GM12873 (cell line): ENCODE measurements around the gene ZKSCAN1.
A peak's percentile ranks its signal among the peaks of the same experiment; 100 is the strongest.

Source experiments
- CTCF ChIP-seq: IDR thresholded peaks from 2 replicates; pipeline ENCODE4 v1.5.1; 2012; ENCODE audit warnings: low read depth, mild to moderate bottlenecking, moderate library complexity, low read length, control low read depth; ENCODE audit not compliant: insufficient read depth; ENCODE audit errors: missing control alignments

The ZKSCAN1 gene

GRCh38 chr7:100015232-100016214, at the start of gene ZKSCAN1:
TSS of gene ZKSCAN1 (plus strand) at chr7:100015596. CDS start at chr7:100023507, 7,911 bp downstream.
- no peak for TF ChIP-seq CTCF

DNA sequence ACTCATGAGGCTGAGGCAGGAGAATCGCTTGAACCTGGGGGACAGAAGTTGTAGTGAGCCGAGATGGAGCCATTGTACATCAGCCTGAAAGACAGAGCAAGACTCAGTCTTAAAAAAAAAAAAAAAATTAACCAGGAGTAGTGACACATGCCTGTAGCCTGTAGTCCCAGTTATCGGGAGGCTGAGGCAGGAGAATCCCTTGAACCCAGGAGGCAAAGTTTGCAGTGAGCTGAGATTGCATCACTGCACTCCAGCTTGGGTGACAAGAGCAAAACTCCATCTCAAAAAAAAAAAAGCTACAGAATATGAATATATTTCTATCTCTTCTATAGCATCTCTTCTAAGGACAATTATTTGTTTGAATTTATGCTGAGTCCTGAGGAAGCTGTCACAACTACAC, 46.1 kb upstream of the ZKSCAN1 start:
- TF ChIP-seq CTCF: no peak

DNA sequence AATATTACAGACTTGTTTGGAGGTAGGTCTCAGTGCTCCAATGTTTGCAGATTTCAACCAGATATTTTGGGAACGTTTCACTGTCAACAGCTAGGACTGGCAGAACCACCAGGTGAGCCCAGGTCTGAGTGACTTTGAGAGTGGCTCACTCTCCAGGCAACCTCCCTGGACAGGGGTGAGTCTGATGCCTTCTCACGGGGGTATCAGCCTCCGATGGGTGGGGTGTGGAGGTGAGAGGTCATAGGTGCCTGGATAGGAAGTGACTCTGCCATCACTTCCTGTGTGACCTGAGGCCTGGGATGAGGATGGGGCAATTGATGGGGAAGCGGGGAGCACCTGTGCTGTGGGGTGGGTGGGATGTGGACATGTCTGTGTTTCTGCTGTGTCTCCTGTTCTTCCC, 44.2 kb upstream of the ZKSCAN1 start:
- no peak for TF ChIP-seq CTCF

DNA sequence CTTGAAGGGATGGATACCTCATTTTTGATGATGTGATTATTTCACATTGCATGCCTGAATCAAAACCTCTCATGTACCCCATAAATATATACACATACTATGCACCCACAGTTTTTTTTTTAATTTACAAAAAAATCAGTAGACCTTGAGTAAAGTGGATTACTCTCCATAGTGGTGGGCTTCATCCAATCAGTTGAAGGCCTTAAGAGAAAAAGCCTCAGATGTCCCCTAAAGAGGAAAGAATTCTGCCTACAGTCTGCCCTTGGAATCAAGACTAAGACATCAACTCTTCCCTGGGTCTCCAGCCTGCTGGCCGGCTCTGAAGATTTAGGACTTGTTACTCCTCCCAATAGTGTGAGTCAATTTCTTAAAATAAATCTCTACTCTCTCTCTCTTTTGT, 40.7 kb upstream of the ZKSCAN1 start:
- no peak for TF ChIP-seq CTCF

GRCh38 chr7:99975782-99976521, 39.4 kb upstream of the ZKSCAN1 start, which contains the start of gene AZGP1:
TSS of gene AZGP1 (minus strand) at chr7:99976031. CDS start at chr7:99976020, 11 bp downstream.
- no peak for TF ChIP-seq CTCF

GRCh38 chr7:99976626-99977025, 38.8 kb upstream of the ZKSCAN1 start:
- TF ChIP-seq CTCF: no peak

GRCh38 chr7:99979814-99980225, 35.6 kb upstream of the ZKSCAN1 start:
- TF ChIP-seq CTCF: peak; percentile 60
